GM18861 (cell line): ENCODE data around the gene LCP2.

ENCODE experiments used
- ATAC-seq: cut with Tn5 transposase; IDR thresholded peaks from one replicate; pipeline ENCODE4 v1.9.1; 2021; ENCODE audit not compliant: unreplicated experiment

LCP2 gene

DNA sequence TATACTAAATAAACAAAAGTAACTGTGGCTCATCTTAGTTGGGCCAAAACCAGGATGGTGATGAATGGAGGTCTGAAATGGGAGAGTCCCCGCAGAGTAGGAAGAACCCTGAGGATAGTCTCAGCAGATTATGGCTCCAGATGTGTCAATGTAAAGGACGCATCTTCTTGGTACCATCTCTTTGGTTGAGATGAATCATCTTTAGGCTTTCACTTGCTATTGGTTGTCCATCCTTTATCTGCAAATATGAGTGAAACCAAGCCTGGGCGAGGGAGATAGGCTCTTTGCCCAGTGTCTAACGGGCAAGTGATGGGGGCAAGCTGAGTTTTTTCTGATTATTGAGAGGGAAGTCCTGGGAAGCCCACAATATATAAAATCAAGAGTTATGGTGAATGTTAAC, 19.4 kb upstream of the LCP2 start:
- ATAC-seq: no peak

DNA sequence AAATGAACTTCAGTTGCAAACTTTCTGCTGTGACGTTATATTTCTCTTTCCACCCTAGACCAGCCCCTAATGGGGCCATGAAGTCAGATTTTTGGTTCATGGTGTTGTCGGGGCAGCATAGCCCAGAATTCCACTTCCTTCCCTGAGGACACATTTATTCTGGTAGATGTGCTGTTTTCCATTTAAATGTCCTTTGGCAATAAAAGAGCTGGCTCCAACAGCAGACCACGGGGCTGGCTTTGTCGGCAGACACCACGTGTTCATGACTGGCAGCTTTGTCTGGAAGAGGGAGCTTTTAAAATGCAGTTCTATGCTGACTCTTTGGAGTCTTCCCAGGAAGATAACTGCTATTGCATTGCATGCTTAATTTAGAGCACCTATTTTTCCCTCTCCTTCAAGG, 17.6 kb upstream of the LCP2 start:
- ATAC-seq: no peak

- ATAC-seq: no peak
These were observed 17.0 kb upstream of the LCP2 start for GRCh38 chr5:170314541-170315095.

- ATAC-seq: no peak
These were observed 16.2 kb upstream of the LCP2 start for GRCh38 chr5:170313816-170314215.

DNA sequence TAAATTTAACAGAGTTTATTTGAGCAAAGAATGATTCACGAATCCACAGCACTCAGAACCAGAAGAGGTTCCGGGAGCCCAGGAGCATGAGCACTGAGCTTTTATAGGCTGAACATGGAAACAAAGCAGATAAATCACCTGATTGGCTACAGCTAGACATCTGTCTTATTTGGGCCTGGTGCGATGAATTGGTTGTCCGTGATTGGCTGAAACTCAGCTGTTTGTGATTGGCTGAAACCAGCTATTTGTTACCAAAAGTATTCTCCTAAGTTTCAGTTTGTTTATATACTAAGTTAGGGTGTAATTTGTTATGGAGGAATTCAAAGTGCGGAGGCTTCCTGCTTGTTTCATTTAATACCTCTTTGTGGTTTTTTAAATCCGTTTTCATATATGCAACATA, 15.8 kb upstream of the LCP2 start:
- ATAC-seq: no peak

GRCh38 chr5:170312666-170313065, 15.1 kb upstream of the LCP2 start:
- no peak for ATAC-seq

- no peak for ATAC-seq
These were observed 14.7 kb upstream of the LCP2 start for GRCh38 chr5:170312301-170312595.

DNA sequence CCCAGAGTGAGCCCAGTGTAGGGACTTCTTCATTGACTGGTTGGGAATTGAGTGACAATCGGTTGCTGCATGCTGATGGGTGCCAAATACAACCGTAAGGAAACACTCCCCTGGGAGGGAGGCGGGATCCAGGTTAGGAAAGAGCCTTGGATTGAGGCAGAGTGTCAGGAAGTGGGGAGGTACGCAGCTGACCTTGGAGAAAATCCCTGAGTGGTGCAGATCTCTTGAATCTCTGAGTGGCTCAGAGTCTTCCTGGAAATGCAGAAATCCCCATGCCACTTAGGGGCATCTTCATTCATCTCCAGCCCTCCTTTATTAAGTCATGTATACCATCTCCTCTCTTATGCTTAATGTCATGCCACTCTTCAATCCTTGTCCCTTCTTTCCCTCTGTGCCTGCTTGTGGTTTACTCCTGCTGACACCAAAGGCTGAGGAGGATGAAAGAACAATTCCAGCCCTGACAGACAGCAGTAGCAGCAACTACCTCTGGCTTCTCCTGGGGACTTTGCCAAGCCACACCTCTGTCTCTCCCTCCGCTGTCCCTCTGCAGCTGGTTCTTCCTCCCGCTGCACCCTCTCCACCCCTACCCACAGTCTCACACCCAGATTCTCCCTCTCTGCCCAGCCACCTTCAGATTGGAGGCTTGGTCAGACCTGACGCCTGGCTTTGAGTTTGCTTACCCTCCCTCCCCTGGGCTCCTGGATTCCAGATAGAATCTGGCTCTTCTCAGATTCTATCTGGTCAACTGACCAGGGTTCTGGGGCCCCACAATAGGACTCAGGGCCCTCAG, 14.1 kb upstream of the LCP2 start:
- ATAC-seq: no peak

DNA sequence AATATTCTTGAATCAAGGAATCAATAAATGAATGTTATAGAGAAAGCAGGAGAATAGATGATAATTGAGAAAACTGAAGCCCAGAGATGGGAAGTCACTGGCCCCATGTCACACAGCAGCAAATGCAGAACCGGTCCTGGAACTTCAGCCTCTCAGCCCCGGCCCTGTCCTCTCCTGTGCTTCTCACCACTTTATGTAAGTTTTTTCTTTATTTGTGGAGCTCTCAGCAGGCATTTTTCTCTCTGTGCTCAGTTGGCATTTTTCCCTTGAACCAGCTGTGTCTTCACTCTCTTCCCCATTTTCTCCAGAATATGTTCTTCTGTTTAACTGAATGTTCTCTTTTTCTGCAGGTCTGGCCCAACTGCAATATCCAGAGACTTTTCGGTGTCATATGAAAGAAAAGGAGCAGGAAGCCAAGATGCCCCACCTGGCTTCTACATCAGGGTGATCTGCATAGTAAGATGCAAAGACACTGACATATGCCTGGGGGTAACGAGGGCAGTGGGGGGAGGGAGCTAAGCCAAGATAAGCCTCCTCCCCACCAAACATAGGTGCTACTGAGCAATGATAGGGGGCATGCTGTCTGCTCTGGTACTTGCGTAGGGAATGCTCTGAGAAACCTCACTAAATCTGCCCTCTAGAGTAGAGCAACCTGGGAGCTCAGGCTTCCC, 12.8 kb upstream of the LCP2 start:
- ATAC-seq: no peak

GRCh38 chr5:170308686-170309085, 11.1 kb upstream of the LCP2 start:
- no peak for ATAC-seq

- no peak for ATAC-seq
These were observed 10.2 kb upstream of the LCP2 start for GRCh38 chr5:170307575-170308465.

GRCh38 chr5:170306381-170306831, 8.8 kb upstream of the LCP2 start:
- peak; percentile 86 for ATAC-seq

DNA sequence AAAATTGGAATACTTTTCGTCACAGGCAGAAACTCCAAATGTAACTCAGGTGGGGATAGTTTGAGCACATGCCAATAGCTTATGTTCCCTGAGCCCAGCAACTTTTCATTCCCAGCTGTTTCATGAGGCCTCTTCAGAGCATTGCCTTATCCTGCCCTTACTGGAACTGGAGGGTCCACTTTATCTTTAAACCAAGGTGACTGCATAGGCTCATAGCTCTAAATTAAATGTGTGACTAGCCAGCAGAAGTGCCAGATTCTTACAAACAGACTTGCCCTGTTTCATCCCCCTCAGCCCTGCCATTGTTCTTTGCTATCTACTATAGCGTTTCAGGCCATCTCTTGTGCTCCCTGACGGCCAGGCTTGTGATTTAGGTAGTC, 8.1 kb upstream of the LCP2 start:
- no peak for ATAC-seq

DNA sequence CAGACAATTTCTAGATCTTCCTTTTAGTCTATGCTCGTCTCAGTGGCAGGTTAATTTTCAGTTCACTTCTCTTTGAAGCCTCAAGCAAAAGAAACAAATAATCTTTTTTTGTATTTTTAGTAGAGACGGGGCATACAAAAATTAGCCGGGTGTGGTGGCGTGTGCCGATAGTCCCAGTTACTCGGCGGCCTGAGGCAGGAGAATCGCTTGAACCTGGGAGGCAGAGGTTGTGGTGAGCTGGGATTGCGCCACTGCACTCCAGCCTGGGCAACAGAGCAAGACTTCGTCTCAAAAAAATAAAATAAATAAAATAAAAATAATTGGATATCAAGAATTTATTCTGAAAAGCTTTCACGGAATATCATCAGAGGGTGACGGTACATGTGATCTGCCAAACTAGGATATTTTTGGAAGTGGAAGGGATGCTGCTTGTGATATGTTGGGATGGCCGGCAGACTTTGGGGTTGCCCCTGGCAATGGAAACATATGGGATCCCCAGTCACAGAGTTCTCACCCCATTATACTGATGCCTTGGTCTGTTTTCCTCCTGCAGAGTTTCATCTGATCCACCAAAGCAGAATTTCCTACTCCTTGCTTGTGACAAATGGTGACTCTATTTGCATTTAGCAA, 7.6 kb upstream of the LCP2 start:
- ATAC-seq: no peak

DNA sequence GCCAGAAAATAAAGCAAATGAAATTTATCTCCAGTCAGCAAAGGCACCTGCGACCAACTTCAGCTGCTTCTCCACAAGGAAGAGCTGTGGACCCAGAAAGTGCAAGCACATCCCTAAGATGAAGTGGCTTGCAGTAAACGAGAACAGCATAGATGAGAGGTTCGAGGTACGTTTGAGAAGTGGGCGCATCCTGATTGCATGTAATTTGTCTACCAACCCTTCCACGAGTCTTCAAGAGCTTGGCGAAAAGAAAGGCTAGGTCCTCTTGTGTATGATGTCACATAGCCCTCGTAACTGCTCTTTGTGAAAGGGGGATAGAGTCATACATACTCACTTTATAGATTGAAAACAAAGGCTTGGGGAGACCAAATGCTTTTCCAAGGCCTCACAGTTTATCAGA, 6.0 kb upstream of the LCP2 start:
- no peak for ATAC-seq

DNA sequence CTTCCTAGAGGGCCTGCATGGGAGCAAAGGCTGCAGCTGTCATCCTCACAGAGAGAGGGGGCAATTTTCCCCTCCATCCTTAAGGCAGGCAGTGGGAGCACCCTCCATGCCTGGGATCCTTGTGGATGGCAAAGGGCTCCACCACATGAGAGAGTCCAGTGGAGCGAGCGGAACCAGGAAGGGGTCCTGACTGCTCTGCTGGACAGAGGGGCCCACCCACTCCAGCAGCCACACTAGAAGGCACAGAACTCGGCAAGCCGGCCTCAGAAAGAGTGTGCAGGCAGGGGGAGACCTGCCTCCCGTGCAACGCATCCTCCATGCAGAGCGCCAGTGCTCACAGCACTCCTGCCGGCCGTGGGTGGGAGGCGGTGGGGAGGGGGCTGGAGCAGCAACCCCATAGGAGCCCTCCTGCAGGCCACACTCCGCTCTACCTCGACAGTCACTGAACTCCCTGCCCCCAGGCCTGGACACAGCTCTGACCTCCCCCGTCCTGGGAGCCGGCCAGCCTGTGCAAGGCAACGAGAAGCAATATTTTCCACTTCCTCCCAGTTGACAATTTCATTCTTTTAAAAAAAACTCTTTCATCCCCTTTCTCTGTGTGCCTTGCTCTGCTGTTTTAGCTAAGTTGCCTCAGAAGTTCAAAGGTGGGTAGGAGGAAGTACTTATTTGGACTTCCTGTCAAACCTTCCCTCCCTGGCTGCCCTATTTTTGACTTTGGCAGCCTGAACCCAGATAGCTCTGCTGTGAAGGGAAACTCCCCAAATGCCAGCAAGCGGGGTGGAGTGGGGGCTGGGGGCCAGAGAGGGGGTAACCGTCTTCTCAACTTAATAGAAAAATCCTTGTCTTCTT, 5.3 kb upstream of the LCP2 start:
- ATAC-seq: peak; percentile 70

DNA sequence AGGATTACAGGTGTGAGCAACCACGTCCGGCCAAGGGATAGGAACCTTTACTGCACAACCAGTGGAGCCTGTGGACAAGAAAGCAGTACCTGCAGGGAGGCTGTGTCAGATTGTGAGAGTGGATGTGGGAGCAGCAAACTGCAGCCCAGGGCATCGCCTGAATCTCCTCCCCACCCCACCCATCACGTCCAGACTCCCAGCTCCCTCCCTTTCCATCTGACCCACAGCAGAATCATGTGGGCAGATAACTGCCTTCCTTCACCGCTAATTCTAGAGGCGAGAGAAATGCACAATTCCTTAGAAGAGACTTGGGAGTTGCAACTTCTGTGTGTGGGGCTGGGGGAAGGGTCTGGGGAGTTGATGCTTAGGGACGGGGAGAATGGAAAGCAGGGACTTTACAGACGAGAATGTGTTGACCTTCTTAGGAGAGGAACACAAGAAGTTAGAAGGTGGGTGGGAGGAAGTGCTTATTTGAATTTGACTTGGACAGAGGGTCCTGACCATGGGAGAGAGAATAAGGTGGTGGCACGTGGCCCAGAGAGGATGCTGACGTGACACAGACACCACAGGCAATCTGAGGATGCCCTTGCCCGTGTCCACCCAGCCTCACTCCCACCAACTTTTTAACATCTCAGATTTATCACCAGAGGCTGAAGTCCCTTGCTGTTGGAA, 4.5 kb upstream of the LCP2 start:
- ATAC-seq: no peak

GRCh38 chr5:170301149-170301548, 3.6 kb upstream of the LCP2 start:
- no peak for ATAC-seq

GRCh38 chr5:170300361-170301013, 2.9 kb upstream of the LCP2 start:
- ATAC-seq: no peak
